ENCODE results near the gene THUMPD2.

Gene THUMPD2

DNA sequence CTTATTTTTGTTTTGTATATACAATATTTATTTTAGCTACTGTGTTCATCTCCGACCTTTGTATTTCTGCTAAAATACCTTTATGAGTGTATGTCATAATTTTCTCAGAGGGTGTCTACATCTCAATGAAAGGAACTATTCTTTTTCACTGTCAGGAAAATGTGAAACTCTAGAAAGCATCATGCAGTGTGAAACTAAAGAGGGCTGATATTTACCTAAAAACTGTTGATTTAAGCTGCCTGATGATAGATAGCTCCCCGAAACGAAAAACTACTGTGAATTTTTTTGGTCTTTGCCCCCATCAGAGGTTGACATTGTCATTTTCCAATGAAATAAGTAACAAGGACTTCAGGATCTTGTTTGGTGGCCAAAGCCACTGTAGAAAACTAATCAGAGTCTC lies 74.5 kb downstream of the THUMPD2 start:
- no peak overlapping the region for H3K4me2 ChIP-seq (ENCODE audit: low read depth, low read length, poor library complexity, severe bottlenecking)
- no peak overlapping the region for H3K4me3 ChIP-seq (ENCODE audit: low read length, poor library complexity, severe bottlenecking)
- no peak overlapping the region for H2AFZ ChIP-seq (ENCODE audit: low read length)
- peaks cover 14% of the 10 kb centered on the region; the same call in 1 of the 2 replicates for H3K9me3 ChIP-seq (ENCODE audit: insufficient read depth, low read depth, low read length)
- H3K4me1 ChIP-seq (ENCODE audit: insufficient read depth, low read length, poor library complexity, severe bottlenecking): no peaks in the 10 kb centered on the region
- H4K20me1 ChIP-seq (ENCODE audit: insufficient read depth, low read length, poor library complexity, severe bottlenecking): no peaks in the 10 kb centered on the region
- no peaks in the 10 kb centered on the region for H3K79me2 ChIP-seq (ENCODE audit: insufficient read depth, low read length)
- no peaks in the 10 kb centered on the region for H3K36me3 ChIP-seq (ENCODE audit: insufficient read depth, low read length)
- TF ChIP-seq CTCF (conservative IDR thresholded peaks at IDR 0.05; ENCODE audit: low read length): no peak
- no peak for TF ChIP-seq EZH2phosphoT487 (IDR thresholded peaks at IDR 0.05; ENCODE audit: borderline replicate concordance)
- no peak overlapping the region for H3K9ac ChIP-seq (ENCODE audit: low read depth, low read length, poor library complexity, severe bottlenecking)
- no peaks in the 10 kb centered on the region for H3F3A ChIP-seq (ENCODE audit: low read depth)
- H3K27me3 ChIP-seq (ENCODE audit: insufficient read depth, low read length, poor library complexity, severe bottlenecking): no peaks in the 10 kb centered on the region
- no peaks in the 10 kb centered on the region for H3K9me2 ChIP-seq (replicated peaks; ENCODE audit: low read depth, low read length)

- Histone ChIP-seq H3F3A (ENCODE audit: low read depth) (no peaks in the 10 kb centered on the region), H3K4me1 (ENCODE audit: insufficient read depth, low read length, poor library complexity, severe bottlenecking) (no peaks in the 10 kb centered on the region), H3K79me2 (ENCODE audit: insufficient read depth, low read length) (no peaks in the 10 kb centered on the region), H3K4me2 (ENCODE audit: low read depth, low read length, poor library complexity, severe bottlenecking) (no peak overlapping the region), H3K4me3 (ENCODE audit: low read length, poor library complexity, severe bottlenecking) (no peak overlapping the region), H3K9ac (ENCODE audit: low read depth, low read length, poor library complexity, severe bottlenecking) (no peak overlapping the region), H3K9me2 (replicated peaks; ENCODE audit: low read depth, low read length) (no peaks in the 10 kb centered on the region), H2AFZ (ENCODE audit: low read length) (no peak overlapping the region), H4K20me1 (ENCODE audit: insufficient read depth, low read length, poor library complexity, severe bottlenecking) (no peaks in the 10 kb centered on the region), H3K9me3 (ENCODE audit: insufficient read depth, low read depth, low read length) (peaks cover 14% of the 10 kb centered on the region; the same call in 1 of the 2 replicates), H3K27me3 (ENCODE audit: insufficient read depth, low read length, poor library complexity, severe bottlenecking) (no peaks in the 10 kb centered on the region), H3K36me3 (ENCODE audit: insufficient read depth, low read length) (no peaks in the 10 kb centered on the region)
- TF ChIP-seq CTCF (conservative IDR thresholded peaks at IDR 0.05; ENCODE audit: low read length) (no peak), EZH2phosphoT487 (IDR thresholded peaks at IDR 0.05; ENCODE audit: borderline replicate concordance) (no peak)
Observed at GRCh38 chr2:39703181-39703872, 75.7 kb downstream of the THUMPD2 start.

- Histone ChIP-seq H3K9me3 (ENCODE audit: insufficient read depth, low read depth, low read length) (peaks cover 14% of the 10 kb centered on the region; the same call in 1 of the 2 replicates), H3K9me2 (replicated peaks; ENCODE audit: low read depth, low read length) (no peaks in the 10 kb centered on the region), H3K79me2 (ENCODE audit: insufficient read depth, low read length) (no peaks in the 10 kb centered on the region), H3K9ac (ENCODE audit: low read depth, low read length, poor library complexity, severe bottlenecking) (no peak overlapping the region), H4K20me1 (ENCODE audit: insufficient read depth, low read length, poor library complexity, severe bottlenecking) (no peaks in the 10 kb centered on the region), H3K4me2 (ENCODE audit: low read depth, low read length, poor library complexity, severe bottlenecking) (no peak overlapping the region), H3F3A (ENCODE audit: low read depth) (no peaks in the 10 kb centered on the region), H3K36me3 (ENCODE audit: insufficient read depth, low read length) (no peaks in the 10 kb centered on the region), H3K4me1 (ENCODE audit: insufficient read depth, low read length, poor library complexity, severe bottlenecking) (no peaks in the 10 kb centered on the region), H3K4me3 (ENCODE audit: low read length, poor library complexity, severe bottlenecking) (no peak overlapping the region), H2AFZ (ENCODE audit: low read length) (no peak overlapping the region), H3K27me3 (ENCODE audit: insufficient read depth, low read length, poor library complexity, severe bottlenecking) (no peaks in the 10 kb centered on the region)
- no peak for TF ChIP-seq EZH2phosphoT487 (IDR thresholded peaks at IDR 0.05; ENCODE audit: borderline replicate concordance)
- TF ChIP-seq CTCF (conservative IDR thresholded peaks at IDR 0.05; ENCODE audit: low read length): no peak
Observed at GRCh38 chr2:39701137-39701536, 77.9 kb downstream of the THUMPD2 start.
